SU-DHL-6 (cell line): ENCODE measurements around the gene TCP11.

Experiments
- EZH2phosphoT487 ChIP-seq: fragments of 200-600 bp; sonication (generic), shearing (Covaris generic); conservative IDR thresholded peaks from 2 replicates; pipeline ENCODE4 v1.6.1; 2018; ENCODE audit warnings: mild to moderate bottlenecking, antibody characterized with exemption, low read length, moderate library complexity, mixed read lengths
- TF ChIP-seq, protein P1 (sequence below): fragments of 200-600 bp; sonication (generic); IDR thresholded peaks from one replicate; pipeline ENCODE4 v1.5.1; 2017; ENCODE audit warnings: antibody characterized with exemption, mild to moderate bottlenecking, low read length, moderate library complexity; ENCODE audit not compliant: insufficient read depth, poor library complexity, severe bottlenecking

DNA sequence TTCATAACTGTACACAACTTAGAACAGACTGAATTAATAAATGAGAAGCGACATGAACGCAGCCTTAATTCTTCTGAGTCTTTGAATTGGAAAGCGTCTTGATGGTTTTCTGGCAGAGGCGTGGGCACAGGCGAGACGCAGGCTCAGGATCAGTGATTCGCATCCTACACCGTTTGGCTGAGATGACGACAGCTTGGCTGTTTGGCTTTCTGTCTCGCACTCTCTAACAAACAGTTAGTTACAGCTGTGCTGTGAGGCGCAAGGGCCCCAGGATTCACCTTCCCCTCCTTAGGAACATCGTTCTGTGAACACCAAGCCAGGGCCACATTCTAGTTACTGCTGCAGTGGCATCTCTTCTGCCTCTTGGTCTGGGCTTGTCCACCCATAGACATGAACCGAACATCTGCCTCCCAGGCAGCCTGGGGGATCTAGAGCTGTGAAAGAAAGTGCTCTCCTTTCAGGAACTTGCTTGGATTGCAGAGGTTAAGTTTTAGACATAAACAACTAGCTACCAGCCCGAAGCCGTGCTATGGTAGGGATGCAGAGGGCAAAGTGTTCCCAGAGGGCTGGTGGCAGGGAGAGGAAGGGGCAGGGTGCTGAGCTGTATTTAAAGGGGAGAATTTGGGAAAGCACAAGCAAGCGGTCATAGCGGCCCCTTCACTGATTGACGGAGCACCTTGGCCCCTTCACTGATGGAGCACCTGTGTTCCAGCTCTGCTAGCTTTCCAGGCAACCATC, 49.6 kb downstream of the TCP11 start:
- TF ChIP-seq, protein P1, sequence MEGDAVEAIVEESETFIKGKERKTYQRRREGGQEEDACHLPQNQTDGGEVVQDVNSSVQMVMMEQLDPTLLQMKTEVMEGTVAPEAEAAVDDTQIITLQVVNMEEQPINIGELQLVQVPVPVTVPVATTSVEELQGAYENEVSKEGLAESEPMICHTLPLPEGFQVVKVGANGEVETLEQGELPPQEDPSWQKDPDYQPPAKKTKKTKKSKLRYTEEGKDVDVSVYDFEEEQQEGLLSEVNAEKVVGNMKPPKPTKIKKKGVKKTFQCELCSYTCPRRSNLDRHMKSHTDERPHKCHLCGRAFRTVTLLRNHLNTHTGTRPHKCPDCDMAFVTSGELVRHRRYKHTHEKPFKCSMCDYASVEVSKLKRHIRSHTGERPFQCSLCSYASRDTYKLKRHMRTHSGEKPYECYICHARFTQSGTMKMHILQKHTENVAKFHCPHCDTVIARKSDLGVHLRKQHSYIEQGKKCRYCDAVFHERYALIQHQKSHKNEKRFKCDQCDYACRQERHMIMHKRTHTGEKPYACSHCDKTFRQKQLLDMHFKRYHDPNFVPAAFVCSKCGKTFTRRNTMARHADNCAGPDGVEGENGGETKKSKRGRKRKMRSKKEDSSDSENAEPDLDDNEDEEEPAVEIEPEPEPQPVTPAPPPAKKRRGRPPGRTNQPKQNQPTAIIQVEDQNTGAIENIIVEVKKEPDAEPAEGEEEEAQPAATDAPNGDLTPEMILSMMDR: no peak
- no peak for TF ChIP-seq EZH2phosphoT487
